Calu3 (cell line): ENCODE data around the gene NFE2L2. TPM values are rescaled to one million over a fixed set of nuclear protein-coding genes. Genes with fewer than 3 reads are reported as not detected.

ENCODE experiments used
- BruUV-seq: library from RNA; stranded (reverse); fragments of 400-500 nt; replicated peaks from 2 replicates; lab custom pipeline; 2021; lab: Mats Ljungman, UMichigan
- CTCF ChIA-PET: fragments of 300-600 bp; sonication (Branson Sonifier 250); formaldehyde crosslinking; loops from one replicate; lab custom pipeline; 2022; ENCODE audit warnings: antibody characterized with exemption; lab: Charles Lee
- DNase-seq: peaks from one replicate; pipeline ENCODE4 v3.0.0; 2022
- H3K27ac Mint-ChIP-seq: one replicate; pipeline ENCODE4 v1.8.0; 2022; ENCODE audit warnings: mixed read lengths; ENCODE audit not compliant: unreplicated experiment
- H3K27me3 Mint-ChIP-seq: one replicate; pipeline ENCODE4 v1.8.0; 2022; ENCODE audit warnings: mixed read lengths; ENCODE audit not compliant: unreplicated experiment
- H3K36me3 Mint-ChIP-seq: one replicate; pipeline ENCODE4 v1.8.0; 2022; ENCODE audit warnings: mild to moderate bottlenecking, moderate library complexity, mixed read lengths; ENCODE audit not compliant: insufficient read depth, unreplicated experiment
- H3K4me1 Mint-ChIP-seq: one replicate; pipeline ENCODE4 v1.8.0; 2022; ENCODE audit warnings: mild to moderate bottlenecking, low read depth, mixed read lengths; ENCODE audit not compliant: unreplicated experiment
- H3K4me3 Mint-ChIP-seq: one replicate; pipeline ENCODE4 v1.8.0; 2022; ENCODE audit warnings: mild to moderate bottlenecking, low read depth, moderate library complexity, mixed read lengths; ENCODE audit not compliant: unreplicated experiment
- H3K9me3 Mint-ChIP-seq: one replicate; pipeline ENCODE4 v1.8.0; 2022; ENCODE audit warnings: low read depth, mixed read lengths; ENCODE audit not compliant: unreplicated experiment
- intact Hi-C: fragments of 100-400 bp; cut with micrococcal nuclease; formaldehyde crosslinking; loops from one replicate; pipeline ENCODE4 v1.10.0; 2022; ENCODE audit not compliant: unreplicated experiment
- total RNA-seq: library from RNA; stranded (reverse); gene quantifications from 2 replicates; pipeline ENCODE4 v1.2.3, GENCODE V29; 2022
- TF ChIP-seq, protein P1 (sequence below): fragments of 200-600 bp; IDR thresholded peaks from one replicate; pipeline ENCODE4 v1.8.0; 2022; ENCODE audit warnings: antibody characterized with exemption; ENCODE audit not compliant: unreplicated experiment

NFE2L2 gene
- total RNA-seq, 1 experiment from 2014 or later: 128 TPM

- H3K27me3 Mint-ChIP-seq: no peaks in the 10 kb centered on the region
- peak overlapping the region; percentile 99 for H3K27ac Mint-ChIP-seq
- H3K36me3 Mint-ChIP-seq: peaks cover 90% of the 10 kb centered on the region
- CTCF ChIA-PET: no interaction called here
- intact Hi-C loops: loop anchor here (5.0 kb wide), 2 partner anchors 54 to 154 kb away; no protein-coding TSS in a partner anchor
- BruUV-seq: no TSS peak
- no peak for DNase-seq
- H3K9me3 Mint-ChIP-seq: no peaks in the 10 kb centered on the region
- TF ChIP-seq, protein P1, sequence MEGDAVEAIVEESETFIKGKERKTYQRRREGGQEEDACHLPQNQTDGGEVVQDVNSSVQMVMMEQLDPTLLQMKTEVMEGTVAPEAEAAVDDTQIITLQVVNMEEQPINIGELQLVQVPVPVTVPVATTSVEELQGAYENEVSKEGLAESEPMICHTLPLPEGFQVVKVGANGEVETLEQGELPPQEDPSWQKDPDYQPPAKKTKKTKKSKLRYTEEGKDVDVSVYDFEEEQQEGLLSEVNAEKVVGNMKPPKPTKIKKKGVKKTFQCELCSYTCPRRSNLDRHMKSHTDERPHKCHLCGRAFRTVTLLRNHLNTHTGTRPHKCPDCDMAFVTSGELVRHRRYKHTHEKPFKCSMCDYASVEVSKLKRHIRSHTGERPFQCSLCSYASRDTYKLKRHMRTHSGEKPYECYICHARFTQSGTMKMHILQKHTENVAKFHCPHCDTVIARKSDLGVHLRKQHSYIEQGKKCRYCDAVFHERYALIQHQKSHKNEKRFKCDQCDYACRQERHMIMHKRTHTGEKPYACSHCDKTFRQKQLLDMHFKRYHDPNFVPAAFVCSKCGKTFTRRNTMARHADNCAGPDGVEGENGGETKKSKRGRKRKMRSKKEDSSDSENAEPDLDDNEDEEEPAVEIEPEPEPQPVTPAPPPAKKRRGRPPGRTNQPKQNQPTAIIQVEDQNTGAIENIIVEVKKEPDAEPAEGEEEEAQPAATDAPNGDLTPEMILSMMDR: no peak
- H3K4me1 Mint-ChIP-seq: peaks cover 69% of the 10 kb centered on the region
- peak overlapping the region; percentile 70 for H3K4me3 Mint-ChIP-seq
Observed at GRCh38 chr2:177243073-177243472, 21.5 kb downstream of the NFE2L2 start.

- TSS peak; percentile 49 for BruUV-seq
- peak; percentile 44 for DNase-seq
- Mint-ChIP-seq H3K4me1 (peaks cover 75% of the 10 kb centered on the region), H3K27ac (peak overlapping the region; percentile 99), H3K27me3 (no peaks in the 10 kb centered on the region), H3K36me3 (peaks cover 90% of the 10 kb centered on the region), H3K9me3 (no peaks in the 10 kb centered on the region), H3K4me3 (peak overlapping the region; percentile 70)
- intact Hi-C loops: loop anchor here (1.0 to 5.0 kb wide), 3 partner anchors 21 to 155 kb away; no protein-coding TSS in a partner anchor
- TF ChIP-seq, protein P1: no peak
- CTCF ChIA-PET: no interaction called here
Observed at GRCh38 chr2:177242121-177242987, 22.2 kb downstream of the NFE2L2 start.

GRCh38 chr2:177241711-177242120 is 22.8 kb downstream of the NFE2L2 start:
- Mint-ChIP-seq H3K9me3 (no peaks in the 10 kb centered on the region), H3K27ac (peak overlapping the region; percentile 99), H3K4me1 (peaks cover 75% of the 10 kb centered on the region), H3K36me3 (peaks cover 88% of the 10 kb centered on the region), H3K27me3 (no peaks in the 10 kb centered on the region), H3K4me3 (peak overlapping the region; percentile 70)
- intact Hi-C loops: loop anchor here (1.0 to 5.0 kb wide), 3 partner anchors 22 to 156 kb away; no protein-coding TSS in a partner anchor
- DNase-seq: no peak
- CTCF ChIA-PET: no interaction called here
- TF ChIP-seq, protein P1: no peak
- BruUV-seq: no TSS peak

- H3K4me1 Mint-ChIP-seq: peaks cover 63% of the 10 kb centered on the region
- TSS peak; percentile 73 for BruUV-seq
- H3K9me3 Mint-ChIP-seq: no peaks in the 10 kb centered on the region
- TF ChIP-seq, protein P1: no peak
- H3K27me3 Mint-ChIP-seq: no peaks in the 10 kb centered on the region
- peak overlapping the region; percentile 70 for H3K4me3 Mint-ChIP-seq
- intact Hi-C loops: loop anchor here (5.0 kb wide), 2 partner anchors 57 to 157 kb away; no protein-coding TSS in a partner anchor
- peaks cover 83% of the 10 kb centered on the region for H3K36me3 Mint-ChIP-seq
- CTCF ChIA-PET: interaction anchor here (0.6 to 1.8 kb wide), 5 partner anchors 12 to 92 kb away, joined by 3 to 8 read pairs (median 6); partner anchors contain the start of gene NFE2L2
- H3K27ac Mint-ChIP-seq: peak overlapping the region; percentile 99
- peak; percentile 53 for DNase-seq
Observed at GRCh38 chr2:177239932-177240630, 24.4 kb downstream of the NFE2L2 start.
